GM12878 (cell line): ENCODE results near the gene TKT. TPM values are rescaled to one million over a fixed set of nuclear protein-coding genes. Genes with fewer than 3 reads are reported as not detected.

Experiments used
- ATAC-seq: fragments of 200-7000 bp; cut with Tn5 transposase; 3 replicates; pipeline ENCODE4 v1.9.1; 2020; ENCODE audit warnings: mild to moderate bottlenecking, moderate library complexity
- BruUV-seq: library from RNA; stranded (reverse); fragments of 400-500 nt; replicated peaks from 2 replicates; lab custom pipeline; 2021; lab: Mats Ljungman, UMichigan
- CTCF ChIA-PET: fragments of 300-600 bp; sonication (Branson Sonifier 250); formaldehyde crosslinking; extraction: SDS; loops from one replicate; lab custom pipeline; 2021; ENCODE audit warnings: inconsistent platforms; lab: Yijun Ruan, JAX
- POLR2A ChIA-PET: fragments of 350-600 bp; formaldehyde crosslinking; extraction: SDS; loops from one replicate; lab custom pipeline; 2021; ENCODE audit warnings: inconsistent platforms; lab: Charles Lee
- RAD21 ChIA-PET: fragments of 300-600 bp; sonication (Branson Sonifier 250); formaldehyde crosslinking; loops from one replicate; lab custom pipeline; 2023; ENCODE audit warnings: antibody characterized with exemption; ENCODE audit not compliant: unreplicated experiment; lab: Charles Lee
- SMC1A ChIA-PET: fragments of 300-600 bp; sonication (Branson Sonifier 250); formaldehyde crosslinking; loops from one replicate; lab custom pipeline; 2023; ENCODE audit not compliant: unreplicated experiment, uncharacterized antibody; lab: Charles Lee
- DNase-seq: peaks from one replicate; pipeline ENCODE4 v3.0.0-alpha.2; 2011; ENCODE audit warnings: low read depth, low spot score
- FAIRE-seq: peaks from 3 replicates; lab custom pipeline; 2011; peaks lifted over from hg19 to GRCh38; lab: Jason Lieb, UNC
- H2AFZ ChIP-seq: 2 replicates; pipeline ENCODE4 v1.6.0; 2011; ENCODE audit warnings: low read depth, low read length, control low read depth; ENCODE audit not compliant: control insufficient read depth
- H3K27ac ChIP-seq: 2 replicates; pipeline ENCODE4 v1.5.1; 2011; ENCODE audit warnings: control low read depth; ENCODE audit not compliant: control insufficient read depth, insufficient read depth
- H3K27me3 ChIP-seq, 2 experiments: replicated peaks in 1 of 2; 2 replicates each; pipeline versions ENCODE4 v1.6.0 to v1.6.1; 2011; ENCODE audit warnings: low read length in 1 of 2; ENCODE audit not compliant: control insufficient read depth in 2 of 2, insufficient read depth in 2 of 2
- H3K36me3 ChIP-seq, 2 experiments: 2 replicates each; pipeline ENCODE4 v1.5.1; 2011; ENCODE audit warnings: low read length in 1 of 2; ENCODE audit not compliant: control insufficient read depth in 2 of 2, insufficient read depth in 2 of 2
- H3K4me1 ChIP-seq: 2 replicates; pipeline ENCODE4 v1.6.1; 2011; ENCODE audit warnings: mild to moderate bottlenecking, low read length, moderate library complexity, mixed read lengths; ENCODE audit not compliant: control insufficient read depth, insufficient read depth
- H3K4me2 ChIP-seq: 2 replicates; pipeline ENCODE4 v1.6.0; 2011; ENCODE audit warnings: control low read depth; ENCODE audit not compliant: control insufficient read depth, insufficient read depth
- H3K4me3 ChIP-seq: fragments of 200-600 bp; sonication (generic); 2 replicates; pipeline ENCODE4 v1.5.1; 2016
- H3K79me2 ChIP-seq: 2 replicates; pipeline ENCODE4 v1.6.0; 2011; ENCODE audit warnings: low read length; ENCODE audit not compliant: control insufficient read depth, insufficient read depth
- H3K9ac ChIP-seq: 2 replicates; pipeline ENCODE4 v1.8.0; 2011; ENCODE audit warnings: low read length, control low read depth, mixed read lengths; ENCODE audit not compliant: control insufficient read depth, insufficient read depth
- H3K9me3 ChIP-seq: replicated peaks from 3 replicates; pipeline ENCODE4 v1.5.1; 2011; ENCODE audit warnings: mild to moderate bottlenecking, low read length; ENCODE audit not compliant: control insufficient read depth, insufficient read depth
- H4K20me1 ChIP-seq: 2 replicates; pipeline ENCODE4 v1.6.0; 2011; ENCODE audit not compliant: control insufficient read depth, insufficient read depth
- DPF2 ChIP-seq: fragments of 450-650 bp; IDR thresholded peaks from 2 replicates; pipeline ENCODE4 v1.6.1; 2017; ENCODE audit warnings: mild to moderate bottlenecking
- NFYA ChIP-seq: IDR thresholded peaks from 2 replicates; pipeline ENCODE4 v1.6.1; 2011; ENCODE audit warnings: low read depth, mild to moderate bottlenecking, low read length, improper control_type of control experiment, borderline replicate concordance
- POLR2A ChIP-seq: IDR thresholded peaks from 2 replicates; pipeline ENCODE4 v1.6.1; 2011; ENCODE audit warnings: low read depth, mild to moderate bottlenecking, low read length
- POLR2AphosphoS5 ChIP-seq: IDR thresholded peaks from 2 replicates; pipeline ENCODE4 v1.6.1; 2011; ENCODE audit warnings: mild to moderate bottlenecking, low read length, inconsistent platforms
- TCF7 ChIP-seq: IDR thresholded peaks from 2 replicates; pipeline ENCODE4 v1.6.1; 2014; ENCODE audit warnings: antibody characterized with exemption, borderline replicate concordance
- ZBTB4 ChIP-seq: fragments of 450-650 bp; formaldehyde crosslinking; IDR thresholded peaks from 2 replicates; pipeline ENCODE4 v1.4.0; 2022; ENCODE audit warnings: mild to moderate bottlenecking, moderate library complexity
- WGBS: methylation state at CpG from one replicate; pipeline ENCODE4 v1.1.6; 2016; ENCODE audit warnings: low lambda C conversion rate; ENCODE audit not compliant: insufficient replicate concordance, insufficient coverage; ENCODE audit errors: missing lambda C conversion rate; 5-methylcytosine and 5-hydroxymethylcytosine counted together
- in situ Hi-C: fragments of 300-500 bp; cut with MboI; formaldehyde crosslinking; loops from 9 replicates; pipeline ENCODE4 v1.14.3; 2018; ENCODE audit warnings: mixed read lengths
- intact Hi-C: fragments of 100-400 bp; cut with micrococcal nuclease; formaldehyde crosslinking; loops from one replicate; pipeline ENCODE4 v1.14.2; 2022; ENCODE audit not compliant: unreplicated experiment
- polyA plus RNA-seq, 11 experiments: library from polyadenylated mRNA; depleted of rRNA in 4 of 11; unstranded in 6 of 11; stranded (reverse) in 5 of 11; fragments of >200 nt; fragmentation: Nextera tagmentation in 4 of 11; fragmentation: Illumina TruSeq in 1 of 11; extraction: Ambion mirVana in 4 of 11; extraction: Trizol in 1 of 11; gene quantifications; 1 replicate in 1 of 11; 2 replicates in 10 of 11; pipeline versions ENCODE4 v1.2.1 to v1.2.3, GENCODE V29; 2011 to 2016; ENCODE audit warnings: inconsistent platforms in 2 of 11, missing spikeins in 2 of 11, low read depth in 1 of 11
- total RNA-seq, 4 experiments: library from RNA; depleted of rRNA in 3 of 4; stranded (reverse); fragments of >200 nt in 3 of 4; fragmentation: Illumina TruSeq in 1 of 4; extraction: Trizol in 1 of 4; gene quantifications; 2 replicates each; pipeline versions ENCODE4 v1.2.1 to v1.2.3, GENCODE V29; 2013 to 2021

TKT gene
- total and polyA plus RNA-seq, 10 of the 15 experiments (the other 5 are each of a cell fraction or from before 2014, with no cell fraction given) = 56.4 to 385 (median 143) TPM

- ChIA-PET SMC1A (no interaction called here), POLR2A (interaction anchor here (0.6 kb wide), 1 partner anchor 16 kb away, joined by 5 read pairs; no protein-coding TSS in a partner anchor), CTCF (interaction anchor here (0.7 to 2.3 kb wide), 2 partner anchors 10 to 98 kb away, joined by 3 to 9 read pairs; no protein-coding TSS in a partner anchor), RAD21 (no interaction called here)
- Histone ChIP-seq H3K36me3 (peaks cover 39 to 72% of the 10 kb centered on the region in 2 experiments; a peak in 3 of 4 replicates), H3K27ac (no peak overlapping the region), H3K4me3 (no peak overlapping the region), H3K4me1 (no peaks in the 10 kb centered on the region), H4K20me1 (no peaks in the 10 kb centered on the region; the same call in 1 of the 2 replicates), H3K79me2 (no peaks in the 10 kb centered on the region), H3K9me3 (no peaks in the 10 kb centered on the region), H2AFZ (no peak overlapping the region), H3K4me2 (no peak overlapping the region), H3K27me3 (no peaks in the 10 kb centered on the region), H3K9ac (no peak overlapping the region)
- WGBS = 86% methylated on average over 5 of the region's 5 CpGs
- no peak for ATAC-seq
- intact Hi-C loops (no loop called here), in situ Hi-C loops (no loop called here)
- TF ChIP-seq DPF2 (no peak), POLR2AphosphoS5 (0 out of 2 replicates have a peak, but pooled peaks have one; percentile 15), ZBTB4 (CRISPR knock-in tag) (no peak), TCF7 (no peak), POLR2A (peak; percentile 12; the same call in 1 of the 2 replicates), NFYA (no peak)
- BruUV-seq = no TSS peak
- no peak for DNase-seq
- FAIRE-seq = no peak
Measured at GRCh38 chr3:53230789-53231188, 25.0 kb downstream of the TKT start.
